MV-4-11 (cell line): ENCODE data around the gene TUBB2B.
"Not testable (repeated sequence)": the region's sequence is repeated elsewhere in the genome, so short reads cannot be mapped to it uniquely, and the experiment has no call there.

ENCODE experiments used
- DNase-seq: peaks from one replicate; lab custom pipeline; 2025; lab: John Stamatoyannopoulos, UW

Gene TUBB2B

DNA sequence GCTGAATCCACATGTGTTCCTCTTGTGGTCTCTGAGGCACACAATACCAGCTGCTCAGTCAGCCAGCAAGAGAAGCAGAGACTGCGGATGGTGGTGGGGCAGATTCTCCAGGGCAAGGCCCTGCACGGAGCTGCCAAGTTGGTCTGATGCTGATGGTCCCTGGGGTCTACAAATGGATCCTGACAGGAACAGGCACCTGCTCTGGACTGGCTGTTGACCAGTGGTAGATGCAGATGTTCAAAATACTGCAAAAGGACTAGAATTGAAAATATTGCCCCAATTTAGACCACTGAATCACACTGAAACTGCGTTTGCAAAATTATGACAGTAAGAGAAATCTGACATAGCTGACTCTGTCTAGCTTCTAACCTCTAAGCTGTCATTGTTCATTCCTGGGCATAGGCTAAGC is 40.5 kb downstream of the TUBB2B start:
- no peak for DNase-seq

DNA sequence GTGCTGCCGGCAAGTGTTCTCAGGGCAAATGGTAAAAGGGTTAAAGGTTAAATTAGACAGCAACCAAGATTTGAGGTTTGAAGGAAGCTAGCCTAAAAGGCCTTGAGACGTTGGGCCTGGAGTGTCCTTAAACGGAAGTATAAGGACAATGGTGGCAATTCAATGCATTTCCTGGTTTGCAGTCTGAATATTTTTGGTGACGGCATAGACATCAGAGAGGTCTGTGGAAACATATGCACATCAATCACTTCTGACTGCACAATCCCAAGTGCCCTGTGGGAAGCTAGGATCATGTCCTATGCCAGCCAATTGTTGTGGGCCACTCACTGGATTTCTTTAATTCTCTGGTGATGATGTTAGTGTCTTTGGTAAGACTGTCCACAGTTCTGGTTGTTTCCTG is 44.4 kb downstream of the TUBB2B start:
- no peak for DNase-seq

DNA sequence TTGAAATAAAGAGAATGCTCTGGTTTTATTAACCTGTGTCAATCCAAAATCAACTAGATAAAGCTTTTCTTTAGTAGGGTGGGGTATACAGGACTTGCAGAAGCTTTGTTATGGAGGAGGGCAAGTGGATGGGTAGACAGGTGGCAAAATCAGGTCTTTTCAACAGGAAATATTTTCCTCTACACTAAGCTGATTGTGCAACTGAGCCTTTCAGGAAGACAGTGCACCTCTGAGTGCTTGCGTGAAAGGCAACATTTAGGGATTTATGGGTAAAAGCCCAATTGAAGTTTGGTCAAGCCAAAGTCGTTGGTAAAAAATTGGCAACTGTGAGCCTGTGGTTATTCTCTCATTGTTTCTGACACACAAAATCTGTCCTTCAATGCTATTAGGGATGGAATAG is 46.3 kb downstream of the TUBB2B start:
- no peak for DNase-seq

DNA sequence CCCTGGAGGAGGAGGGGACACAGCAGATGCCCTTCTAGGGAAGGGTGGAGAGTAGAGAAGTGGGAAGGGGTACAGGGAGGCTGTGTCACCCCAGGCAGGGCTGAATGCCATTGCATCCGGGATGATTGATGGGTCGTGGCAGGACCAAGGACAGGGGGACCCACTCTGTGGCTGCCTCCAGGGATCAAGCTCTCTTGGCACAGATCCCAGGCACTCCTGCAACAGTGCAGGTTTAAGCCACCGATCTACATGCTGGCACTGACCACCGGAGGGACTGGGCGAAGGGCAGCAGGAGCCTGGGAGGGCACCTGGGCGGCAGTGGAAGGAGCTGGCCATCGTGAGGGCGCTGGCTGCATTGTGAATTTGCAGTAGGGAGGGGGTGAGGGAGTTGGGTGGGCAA is 47.5 kb downstream of the TUBB2B start:
- not testable (repeated sequence) for DNase-seq

DNA sequence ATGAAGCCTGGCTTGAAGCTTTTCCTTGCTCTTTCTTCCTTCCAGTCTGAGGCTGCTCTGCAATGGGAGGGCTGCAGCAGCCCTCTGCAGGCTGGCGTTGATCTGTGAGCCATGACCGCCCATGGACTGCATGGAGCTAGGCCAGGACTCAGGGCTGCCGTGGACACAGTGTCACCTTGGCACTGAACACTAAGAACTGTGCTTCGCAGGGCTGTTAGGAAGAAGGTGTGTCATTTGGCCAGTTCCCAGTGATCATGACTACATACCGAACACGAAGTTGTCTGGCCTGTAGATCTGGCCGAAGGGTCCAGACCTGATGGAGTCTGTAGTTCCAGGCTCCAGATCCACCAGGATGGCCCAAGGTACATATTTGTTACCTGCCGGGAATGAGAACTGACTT is 48.8 kb downstream of the TUBB2B start:
- not testable (repeated sequence) for DNase-seq

DNA sequence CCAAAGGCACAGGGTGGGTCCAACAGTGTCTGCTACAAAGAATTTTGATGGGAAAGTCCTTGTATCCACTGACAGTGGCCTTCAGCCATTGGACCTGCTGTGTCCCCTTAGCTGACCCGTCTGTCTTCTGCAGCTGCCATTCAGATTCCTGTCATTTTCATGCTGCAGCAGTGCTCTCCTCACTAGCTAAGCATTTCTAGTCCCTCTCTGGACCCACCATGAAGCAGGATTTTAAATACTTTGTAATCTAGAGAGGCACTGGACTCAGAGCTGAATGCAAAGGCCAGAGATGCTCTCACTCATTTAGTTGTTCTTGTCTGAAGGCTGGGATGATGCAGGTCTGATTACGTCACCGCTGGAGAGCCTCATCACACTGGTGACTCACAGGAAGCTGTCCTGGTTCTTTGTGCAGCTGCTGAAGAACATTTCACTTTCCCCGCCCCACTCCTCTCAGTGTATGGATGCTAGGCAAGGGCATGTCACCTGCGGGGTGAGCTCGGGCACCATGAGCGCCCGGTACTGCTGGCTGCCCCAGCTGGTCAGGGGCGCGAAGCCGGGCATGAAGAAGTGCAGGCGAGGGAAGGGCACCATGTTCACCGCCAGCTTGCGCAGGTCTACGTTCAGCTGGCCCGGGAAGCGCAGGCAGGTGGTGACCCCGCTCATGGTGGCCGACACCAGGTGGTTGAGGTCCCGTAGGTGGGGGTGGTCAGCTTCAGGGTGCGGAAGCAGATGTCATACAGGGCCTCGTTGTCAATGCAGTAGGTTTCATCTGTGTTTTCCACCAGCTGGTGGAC is 50.7 kb downstream of the TUBB2B start:
- DNase-seq = peak; percentile 70

DNA sequence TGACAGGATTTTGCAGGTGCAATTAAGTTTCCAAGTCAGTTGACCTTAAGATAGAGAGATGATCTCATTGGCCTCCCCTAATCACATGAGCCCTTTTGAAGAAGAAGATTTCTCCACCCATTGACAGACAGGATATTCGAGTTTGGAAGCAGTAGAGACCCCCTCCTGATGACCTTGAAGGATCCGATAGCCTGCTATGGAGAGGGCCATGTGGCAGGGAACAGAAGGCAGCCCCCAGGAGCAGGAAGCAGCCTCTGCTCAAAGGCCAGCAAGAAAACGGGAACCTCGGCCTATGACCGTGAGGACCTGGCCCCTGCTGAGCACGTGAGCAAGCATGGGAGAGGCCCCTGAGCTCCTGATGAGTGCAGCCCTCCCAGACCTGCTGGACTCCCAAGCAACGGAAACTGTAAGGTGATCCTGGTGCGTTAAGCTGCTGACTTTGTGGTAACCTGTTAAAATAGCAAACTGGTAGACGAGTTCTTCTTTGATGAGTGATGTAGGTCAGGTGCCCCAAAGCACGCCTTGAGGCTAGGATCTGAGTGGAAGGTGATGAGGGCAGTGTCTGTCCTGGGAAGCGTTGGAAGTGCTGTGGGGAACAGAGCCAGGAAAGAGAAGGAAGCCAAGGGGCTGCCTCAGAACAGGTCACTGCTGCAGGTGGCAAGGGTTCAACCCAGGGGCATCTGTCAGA is 51.6 kb downstream of the TUBB2B start:
- DNase-seq = no peak
